Heart left ventricle (tissue), 16 donors: ENCODE data around the gene RFX3. TPM values are rescaled to one million over a fixed set of nuclear protein-coding genes. Genes with fewer than 3 reads are reported as not detected.

Source experiments
- ATAC-seq, 4 donors: fragments of 200-7000 bp; cut with Tn5 transposase; one replicate each; pipeline ENCODE4 v1.9.1; 2020 to 2022; ENCODE audit warnings: moderate library complexity in 4 of 4, mild to moderate bottlenecking in 3 of 4, moderate number of reproducible peaks in 1 of 4
- DNase-seq, 5 donors: peaks; one replicate each; pipeline ENCODE4 v3.0.0-alpha.2; 2020
- H3K27ac ChIP-seq, 12 donors: fragments of 200-600 bp; sonication (generic) in 4 of 12; one replicate each; pipeline versions ENCODE4 v1.5.0 to v1.8.0; 2016 to 2022; ENCODE audit warnings: mild to moderate bottlenecking in 2 of 12
- H3K27me3 ChIP-seq, 9 donors: fragments of 200-600 bp; sonication (generic) in 2 of 9; one replicate each; pipeline versions ENCODE4 v1.5.1 to v1.8.0; 2016 to 2022; ENCODE audit warnings: mild to moderate bottlenecking in 3 of 9
- H3K36me3 ChIP-seq, 9 donors: fragments of 200-600 bp; sonication (generic) in 2 of 9; one replicate each; pipeline versions ENCODE4 v1.5.0 to v1.8.0; 2018 to 2022; ENCODE audit warnings: mild to moderate bottlenecking in 2 of 9
- H3K4me1 ChIP-seq, 12 donors: fragments of 200-600 bp; sonication (generic) in 4 of 12; one replicate each; pipeline versions ENCODE4 v1.5.0 to v1.8.0; 2016 to 2022; ENCODE audit warnings: mild to moderate bottlenecking in 3 of 12
- H3K4me3 ChIP-seq, 12 donors: fragments of 200-600 bp; sonication (generic) in 4 of 12; one replicate each; pipeline versions ENCODE4 v1.5.0 to v1.8.0; 2017 to 2022; ENCODE audit warnings: mild to moderate bottlenecking in 9 of 12, moderate library complexity in 4 of 12
- H3K9me3 ChIP-seq, 12 donors: fragments of 200-600 bp; sonication (generic) in 4 of 12; one replicate each; pipeline versions ENCODE4 v1.5.0 to v1.8.0; 2016 to 2022; ENCODE audit warnings: mild to moderate bottlenecking in 1 of 12
- POLR2A ChIP-seq, 2 donors: fragments of 450-650 bp; IDR thresholded peaks; one replicate each; pipeline ENCODE4 v1.6.1; 2017; ENCODE audit warnings: antibody characterized with exemption in 2 of 2, mild to moderate bottlenecking in 2 of 2, moderate library complexity in 2 of 2
- WGBS, 4 donors: extraction: QIAGEN DNeasy Blood & Tissue Kit in 2 of 4; methylation state at CpG; one replicate each; pipeline versions ENCODE4 v1.1.5 to v1.1.7; 2013 to 2018; 5-methylcytosine and 5-hydroxymethylcytosine counted together
- intact Hi-C, 10 donors: fragments of 100-400 bp; cut with DNase I; formaldehyde crosslinking; loops; one replicate each; pipeline versions ENCODE4 v1.11.1 to v1.14.2; 2022
- polyA plus RNA-seq, 2 donors: library from polyadenylated mRNA; stranded (reverse); fragments of 200-250 nt; gene quantifications; one replicate each; pipeline ENCODE4 v1.2.3, GENCODE V29; 2013
- total RNA-seq, 9 donors: library from RNA; depleted of rRNA in 2 of 9; stranded (reverse); fragments of >200 nt in 2 of 9; fragmentation: NEBNext Ultra II Directional in 3 of 9; extraction: Animal tissue kit (Norgen Biotek cat#: 25700) in 3 of 9; gene quantifications; one replicate each; pipeline versions ENCODE4 v1.1.0 to v1.2.4, GENCODE V29; 2016 to 2023
- TF ChIP-seq, protein P1 (sequence below), 12 donors: fragments of 200-600 bp; sonication (generic) in 4 of 12; IDR thresholded peaks; one replicate each; pipeline versions ENCODE4 v1.5.0 to v1.8.0; 2018 to 2022; ENCODE audit warnings: antibody characterized with exemption in 12 of 12, mild to moderate bottlenecking in 5 of 12
- donor health status: ischemic (EF 13 %, LVEDD 7.1; RV severe dilation, severe dysfunction).
- donor health status: healthy with polysubstance abuse.
- donor health status: DM: no; HTN: yes; CAD: no.
- donor health status: DM: no; HTN: no; CAD: no.
- donor health status: ischemic (EF 25% LVEDD 6.9; RV normal size, moderate dysfunction).
- donor health status: ischemic (EF 25% LVEDD 5.7; RV mildly dilated, moderate dysfunction).
- donor health status: healthy.
- donor health status: DM: yes; HTN: yes; CAD: no.
- donor health status: ischemic (EF 35%, LVEDD 5.7; RV mildly dilated, moderate dysfunction).
- donor health status: nonischemic (EF 11% LVEDD 7.7; RV severe dilation, severe dysfunction).
- donor health status: DM: yes; HTN: yes; CAD: no.
- donor health status: PGD.
- donor health status: ischemic (EF 29% LVEDD 5.4; RV normal size, mild dysfunction).
- donor health status: nonischemic (EF 23%, LVEDD 6.1; RV moderate dilation, normal function).

RFX3 gene
- total and polyA plus RNA-seq, 11 donors, result 0.80 to 8.3 (median 2.9) TPM

DNA sequence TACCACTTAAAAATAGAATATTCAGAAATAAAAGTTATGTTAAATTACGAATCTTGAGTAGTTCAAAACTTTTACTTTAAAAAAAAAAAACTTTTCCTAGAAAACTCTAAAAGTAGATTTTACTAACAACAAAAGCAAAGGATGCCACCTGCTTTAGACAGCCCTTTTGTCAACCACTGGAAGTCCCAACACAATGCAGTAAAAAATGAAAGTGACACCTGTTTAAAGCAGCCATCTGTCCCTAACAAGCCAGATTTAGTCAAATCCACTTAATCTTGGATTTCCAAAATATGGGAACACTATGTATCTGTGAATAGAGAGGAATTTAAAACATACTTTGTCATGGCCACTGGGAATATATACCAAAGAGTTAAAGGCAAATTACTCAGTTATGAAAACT is 3.8 kb downstream of the RFX3 start:
- no peak overlapping the region for H3K27ac ChIP-seq
- H3K4me3 ChIP-seq, result no peak overlapping the region
- intact Hi-C loops, result loop anchor here in 1 of 10 donors (10.0 kb wide), 1 partner anchor 47 kb away; no protein-coding TSS in a partner anchor
- ATAC-seq, result no peak
- no peaks in the 10 kb centered on the region for H3K27me3 ChIP-seq
- H3K9me3 ChIP-seq, result no peaks in the 10 kb centered on the region
- TF ChIP-seq, protein P1, sequence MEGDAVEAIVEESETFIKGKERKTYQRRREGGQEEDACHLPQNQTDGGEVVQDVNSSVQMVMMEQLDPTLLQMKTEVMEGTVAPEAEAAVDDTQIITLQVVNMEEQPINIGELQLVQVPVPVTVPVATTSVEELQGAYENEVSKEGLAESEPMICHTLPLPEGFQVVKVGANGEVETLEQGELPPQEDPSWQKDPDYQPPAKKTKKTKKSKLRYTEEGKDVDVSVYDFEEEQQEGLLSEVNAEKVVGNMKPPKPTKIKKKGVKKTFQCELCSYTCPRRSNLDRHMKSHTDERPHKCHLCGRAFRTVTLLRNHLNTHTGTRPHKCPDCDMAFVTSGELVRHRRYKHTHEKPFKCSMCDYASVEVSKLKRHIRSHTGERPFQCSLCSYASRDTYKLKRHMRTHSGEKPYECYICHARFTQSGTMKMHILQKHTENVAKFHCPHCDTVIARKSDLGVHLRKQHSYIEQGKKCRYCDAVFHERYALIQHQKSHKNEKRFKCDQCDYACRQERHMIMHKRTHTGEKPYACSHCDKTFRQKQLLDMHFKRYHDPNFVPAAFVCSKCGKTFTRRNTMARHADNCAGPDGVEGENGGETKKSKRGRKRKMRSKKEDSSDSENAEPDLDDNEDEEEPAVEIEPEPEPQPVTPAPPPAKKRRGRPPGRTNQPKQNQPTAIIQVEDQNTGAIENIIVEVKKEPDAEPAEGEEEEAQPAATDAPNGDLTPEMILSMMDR (IDR thresholded peaks at IDR 0.05), result no peak
- no peak for TF ChIP-seq POLR2A (IDR thresholded peaks at IDR 0.05)
- H3K4me1 ChIP-seq, result peaks cover 0 to 23% (median 6%) of the 10 kb centered on the region in 12 donors
- no peaks in the 10 kb centered on the region for H3K36me3 ChIP-seq
- WGBS, 4 donors, result 89 to 98% (median 96%) methylated on average over 1 of the region's 1 CpG
- DNase-seq, result no peak

DNA sequence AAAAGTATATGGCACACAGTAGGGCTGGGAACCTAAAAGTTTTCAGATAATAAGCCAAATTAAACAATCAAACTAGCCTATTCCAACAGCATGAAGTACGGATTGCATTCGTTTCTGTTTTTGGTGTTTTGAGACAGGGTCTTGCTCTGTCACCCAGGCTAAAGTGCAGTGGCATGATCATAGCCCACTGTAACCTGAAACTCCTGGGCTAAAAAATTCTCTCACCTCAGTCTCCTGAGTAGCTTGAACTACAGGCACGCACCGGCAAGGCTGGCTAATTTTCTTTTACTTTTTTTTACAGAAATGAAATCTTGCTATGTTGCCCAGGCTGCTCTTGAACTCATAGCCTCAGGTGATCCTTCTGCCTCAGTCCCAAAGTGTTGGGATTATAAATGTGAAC is 5.2 kb downstream of the RFX3 start:
- no peak overlapping the region for H3K27ac ChIP-seq
- 86 to 94% (median 88%) methylated on average over 4 of the region's 4 CpGs for WGBS, 4 donors
- ATAC-seq, result no peak
- no peak overlapping the region for H3K4me3 ChIP-seq
- H3K4me1 ChIP-seq, result peaks cover 0 to 25% (median 6%) of the 10 kb centered on the region in 12 donors
- no peak for DNase-seq
- H3K27me3 ChIP-seq, result no peaks in the 10 kb centered on the region
- no peaks in the 10 kb centered on the region for H3K36me3 ChIP-seq
- H3K9me3 ChIP-seq, result no peaks in the 10 kb centered on the region
- intact Hi-C loops, result loop anchor here in 1 of 10 donors (10.0 kb wide), 1 partner anchor 46 kb away; no protein-coding TSS in a partner anchor
- no peak for TF ChIP-seq POLR2A (IDR thresholded peaks at IDR 0.05)
- TF ChIP-seq, protein P1 (IDR thresholded peaks at IDR 0.05), result no peak

DNA sequence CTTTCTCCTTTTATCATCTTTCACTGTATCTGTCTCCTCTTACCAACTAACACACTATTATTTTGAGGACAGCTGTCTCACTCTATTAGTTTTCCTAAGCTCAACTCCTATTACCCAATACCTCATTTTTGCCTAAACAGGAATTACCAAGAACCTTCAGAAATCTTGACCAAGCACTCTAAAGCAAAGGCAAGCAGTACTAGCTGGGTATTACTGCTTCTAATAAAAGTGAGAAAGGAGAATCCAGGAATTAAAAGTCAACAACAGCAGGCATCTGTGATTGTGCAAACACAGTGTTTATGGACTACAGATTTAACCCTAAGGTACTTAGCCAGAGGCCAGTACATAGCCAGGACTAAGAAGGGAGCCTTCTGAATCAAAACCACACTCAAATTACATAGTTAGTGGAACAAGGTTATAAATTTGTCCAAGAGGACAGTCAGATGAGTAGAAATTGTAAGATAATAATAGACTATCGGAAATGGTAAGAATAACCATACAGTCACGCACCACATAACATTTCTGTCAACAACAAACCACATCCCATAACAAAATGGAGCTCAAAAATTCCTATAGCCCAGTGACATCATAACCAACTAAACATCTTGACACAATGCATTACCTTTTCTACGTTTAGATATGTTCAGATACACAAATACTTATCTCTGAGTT is 8.3 kb downstream of the RFX3 start:
- H3K4me1 ChIP-seq, result peaks cover 0 to 22% (median 0%) of the 10 kb centered on the region in 12 donors
- H3K4me3 ChIP-seq, result no peak overlapping the region
- 93 to 96% (median 95%) methylated on average over 3 of the region's 3 CpGs for WGBS, 4 donors
- no peak overlapping the region for H3K27ac ChIP-seq
- TF ChIP-seq POLR2A (IDR thresholded peaks at IDR 0.05), result no peak
- TF ChIP-seq, protein P1 (IDR thresholded peaks at IDR 0.05), result no peak
- DNase-seq, result no peak
- intact Hi-C loops, result loop anchor here in 1 of 10 donors (5.0 kb wide), 1 partner anchor 45 kb away; no protein-coding TSS in a partner anchor
- no peaks in the 10 kb centered on the region for H3K27me3 ChIP-seq
- H3K36me3 ChIP-seq, result no peaks in the 10 kb centered on the region
- no peak for ATAC-seq
- no peaks in the 10 kb centered on the region for H3K9me3 ChIP-seq

DNA sequence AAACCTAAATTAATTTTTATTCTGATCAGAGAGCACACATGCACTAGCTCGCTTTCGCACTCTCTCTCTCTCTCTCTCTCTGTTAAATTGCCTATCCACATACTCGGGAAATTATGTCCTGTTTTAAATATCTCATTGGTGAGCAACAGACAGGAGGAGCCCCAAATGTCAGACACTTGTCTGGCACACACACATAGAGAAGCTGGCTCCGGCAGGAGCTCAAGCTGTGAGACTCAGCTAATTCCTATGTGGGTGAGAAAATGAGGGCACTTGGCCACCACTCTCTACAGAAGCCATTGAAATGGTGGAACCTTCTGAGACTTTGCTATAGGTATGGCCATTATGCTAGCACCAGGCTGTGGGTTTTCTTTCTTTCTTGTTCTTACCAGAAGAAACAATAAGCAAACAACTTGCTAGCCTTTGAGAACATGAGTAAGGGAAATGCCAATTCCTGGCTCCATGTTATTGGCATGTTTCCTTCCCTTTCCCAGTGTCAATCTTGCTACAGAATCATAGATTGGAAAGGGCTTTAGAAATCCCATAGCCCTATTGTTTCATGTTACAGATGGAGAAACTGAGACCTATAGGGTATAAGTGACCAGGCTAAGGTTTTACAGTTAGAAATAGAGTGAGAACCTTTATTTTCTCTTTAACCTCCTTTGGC is 9.0 kb downstream of the RFX3 start:
- Histone ChIP-seq H3K9me3 (no peaks in the 10 kb centered on the region), H3K4me1 (peaks cover 0 to 22% (median 0%) of the 10 kb centered on the region in 12 donors), H3K4me3 (no peak overlapping the region), H3K27me3 (no peaks in the 10 kb centered on the region), H3K27ac (no peak overlapping the region), H3K36me3 (no peaks in the 10 kb centered on the region)
- WGBS, 4 donors, result 84 to 93% (median 92%) methylated on average over 4 of the region's 4 CpGs
- no peak for TF ChIP-seq POLR2A (IDR thresholded peaks at IDR 0.05)
- TF ChIP-seq, protein P1 (IDR thresholded peaks at IDR 0.05), result no peak
- DNase-seq (no peak), ATAC-seq (no peak)
- intact Hi-C loops, result loop anchor here in 1 of 10 donors (5.0 kb wide), 1 partner anchor 44 kb away; no protein-coding TSS in a partner anchor
